Measurements from ENCODE around the gene COPG1. TPM values are rescaled to one million over a fixed set of nuclear protein-coding genes. Genes with fewer than 3 reads are reported as not detected.

The COPG1 gene
- total RNA-seq, 1 experiment from 2014 or later: 132 TPM

DNA sequence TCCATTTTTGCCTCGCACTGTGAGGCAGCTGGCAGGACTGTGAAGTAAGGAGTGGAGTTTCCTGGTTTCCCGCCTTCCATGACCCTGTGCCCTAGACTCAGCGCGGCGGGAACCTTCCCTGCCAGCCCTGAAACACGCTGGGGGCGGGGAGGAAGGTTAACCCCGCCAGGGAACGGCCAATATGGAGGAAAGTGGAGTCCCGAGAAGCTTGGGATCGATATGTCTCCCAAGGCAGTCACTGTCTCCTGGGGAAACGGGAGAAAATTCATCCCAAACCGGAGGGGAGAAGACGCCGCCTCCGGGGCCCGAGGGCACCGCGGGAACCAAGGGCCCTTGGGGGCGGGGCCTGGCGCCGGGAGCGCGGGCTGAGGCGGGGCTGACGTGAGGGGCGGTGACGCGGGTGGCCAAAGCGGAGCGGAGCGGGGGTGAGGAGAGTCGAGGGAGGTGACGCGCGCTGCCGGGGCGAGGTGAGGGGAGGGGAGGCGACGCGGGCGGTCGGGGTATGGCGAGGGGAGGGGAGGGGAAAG, 29.1 kb downstream of the COPG1 start, which contains the start of gene HMCES (continued):
- TF ChIP-seq, protein P1, sequence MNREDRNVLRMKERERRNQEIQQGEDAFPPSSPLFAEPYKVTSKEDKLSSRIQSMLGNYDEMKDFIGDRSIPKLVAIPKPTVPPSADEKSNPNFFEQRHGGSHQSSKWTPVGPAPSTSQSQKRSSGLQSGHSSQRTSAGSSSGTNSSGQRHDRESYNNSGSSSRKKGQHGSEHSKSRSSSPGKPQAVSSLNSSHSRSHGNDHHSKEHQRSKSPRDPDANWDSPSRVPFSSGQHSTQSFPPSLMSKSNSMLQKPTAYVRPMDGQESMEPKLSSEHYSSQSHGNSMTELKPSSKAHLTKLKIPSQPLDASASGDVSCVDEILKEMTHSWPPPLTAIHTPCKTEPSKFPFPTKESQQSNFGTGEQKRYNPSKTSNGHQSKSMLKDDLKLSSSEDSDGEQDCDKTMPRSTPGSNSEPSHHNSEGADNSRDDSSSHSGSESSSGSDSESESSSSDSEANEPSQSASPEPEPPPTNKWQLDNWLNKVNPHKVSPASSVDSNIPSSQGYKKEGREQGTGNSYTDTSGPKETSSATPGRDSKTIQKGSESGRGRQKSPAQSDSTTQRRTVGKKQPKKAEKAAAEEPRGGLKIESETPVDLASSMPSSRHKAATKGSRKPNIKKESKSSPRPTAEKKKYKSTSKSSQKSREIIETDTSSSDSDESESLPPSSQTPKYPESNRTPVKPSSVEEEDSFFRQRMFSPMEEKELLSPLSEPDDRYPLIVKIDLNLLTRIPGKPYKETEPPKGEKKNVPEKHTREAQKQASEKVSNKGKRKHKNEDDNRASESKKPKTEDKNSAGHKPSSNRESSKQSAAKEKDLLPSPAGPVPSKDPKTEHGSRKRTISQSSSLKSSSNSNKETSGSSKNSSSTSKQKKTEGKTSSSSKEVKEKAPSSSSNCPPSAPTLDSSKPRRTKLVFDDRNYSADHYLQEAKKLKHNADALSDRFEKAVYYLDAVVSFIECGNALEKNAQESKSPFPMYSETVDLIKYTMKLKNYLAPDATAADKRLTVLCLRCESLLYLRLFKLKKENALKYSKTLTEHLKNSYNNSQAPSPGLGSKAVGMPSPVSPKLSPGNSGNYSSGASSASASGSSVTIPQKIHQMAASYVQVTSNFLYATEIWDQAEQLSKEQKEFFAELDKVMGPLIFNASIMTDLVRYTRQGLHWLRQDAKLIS (CRISPR knock-in tag; IDR thresholded peaks at IDR 0.05; ENCODE audit: borderline replicate concordance): no peak
- TF ChIP-seq ESRRA (CRISPR knock-in tag; IDR thresholded peaks at IDR 0.05; ENCODE audit: borderline replicate concordance) (no peak), MYBL2 (CRISPR knock-in tag; IDR thresholded peaks at IDR 0.05) (peak; percentile 36; the same call in 1 of the 2 replicates), NFYB (CRISPR knock-in tag; conservative IDR thresholded peaks at IDR 0.05; ENCODE audit: low read depth) (no peak), ATF6 (CRISPR knock-in tag; IDR thresholded peaks at IDR 0.05) (no peak), TEAD1 (CRISPR knock-in tag; IDR thresholded peaks at IDR 0.05) (no peak), TEAD4 (CRISPR knock-in tag; IDR thresholded peaks at IDR 0.05) (no peak), GTF2I (CRISPR knock-in tag; conservative IDR thresholded peaks at IDR 0.05) (no peak), ZNF219 (CRISPR knock-in tag; IDR thresholded peaks at IDR 0.05; ENCODE audit: borderline replicate concordance) (no peak), ZBTB21 (CRISPR knock-in tag; IDR thresholded peaks at IDR 0.05; ENCODE audit: borderline replicate concordance) (no peak; the same call in 1 of the 2 replicates), EMX1 (CRISPR knock-in tag; IDR thresholded peaks at IDR 0.05) (no peak), MAX (CRISPR knock-in tag; IDR thresholded peaks at IDR 0.05) (peak; percentile 28; the same call in 1 of the 2 replicates), PRRX2 (CRISPR knock-in tag; IDR thresholded peaks at IDR 0.05) (no peak), NR2C2 (CRISPR knock-in tag; IDR thresholded peaks at IDR 0.05) (no peak), ZNF416 (CRISPR knock-in tag; IDR thresholded peaks at IDR 0.05) (no peak), ATF2 (CRISPR knock-in tag; IDR thresholded peaks at IDR 0.05; ENCODE audit: borderline replicate concordance, low read depth) (no peak), RELA (CRISPR knock-in tag; IDR thresholded peaks at IDR 0.05; ENCODE audit: borderline replicate concordance) (no peak), ELF4 (CRISPR knock-in tag; IDR thresholded peaks at IDR 0.05; ENCODE audit: low read depth) (no peak), ZNF532 (CRISPR knock-in tag; IDR thresholded peaks at IDR 0.05; ENCODE audit: borderline replicate concordance) (no peak), ZNF671 (CRISPR knock-in tag; IDR thresholded peaks at IDR 0.05) (no peak), ZNF425 (CRISPR knock-in tag; conservative IDR thresholded peaks at IDR 0.05) (no peak), FOXJ3 (CRISPR knock-in tag; IDR thresholded peaks at IDR 0.05; ENCODE audit: borderline replicate concordance) (no peak), NR1H2 (CRISPR knock-in tag; IDR thresholded peaks at IDR 0.05) (no peak)
- TF ChIP-seq, protein P2, sequence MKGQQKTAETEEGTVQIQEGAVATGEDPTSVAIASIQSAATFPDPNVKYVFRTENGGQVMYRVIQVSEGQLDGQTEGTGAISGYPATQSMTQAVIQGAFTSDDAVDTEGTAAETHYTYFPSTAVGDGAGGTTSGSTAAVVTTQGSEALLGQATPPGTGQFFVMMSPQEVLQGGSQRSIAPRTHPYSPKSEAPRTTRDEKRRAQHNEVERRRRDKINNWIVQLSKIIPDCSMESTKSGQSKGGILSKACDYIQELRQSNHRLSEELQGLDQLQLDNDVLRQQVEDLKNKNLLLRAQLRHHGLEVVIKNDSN (CRISPR knock-in tag; IDR thresholded peaks at IDR 0.05): no peak
- TF ChIP-seq, protein P3, sequence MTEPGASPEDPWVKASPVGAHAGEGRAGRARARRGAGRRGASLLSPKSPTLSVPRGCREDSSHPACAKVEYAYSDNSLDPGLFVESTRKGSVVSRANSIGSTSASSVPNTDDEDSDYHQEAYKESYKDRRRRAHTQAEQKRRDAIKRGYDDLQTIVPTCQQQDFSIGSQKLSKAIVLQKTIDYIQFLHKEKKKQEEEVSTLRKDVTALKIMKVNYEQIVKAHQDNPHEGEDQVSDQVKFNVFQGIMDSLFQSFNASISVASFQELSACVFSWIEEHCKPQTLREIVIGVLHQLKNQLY (CRISPR knock-in tag; IDR thresholded peaks at IDR 0.05): no peak
